Medulla oblongata (tissue), 1 donor: ENCODE measurements around the gene TEX51.
A peak's percentile ranks its signal among the peaks of the same experiment; 100 is the strongest.

ENCODE experiments used
- DNase-seq: peaks from one replicate; pipeline ENCODE4 v3.0.0-alpha.2; 2015; ENCODE audit errors: extremely low spot score

Gene TEX51

DNA sequence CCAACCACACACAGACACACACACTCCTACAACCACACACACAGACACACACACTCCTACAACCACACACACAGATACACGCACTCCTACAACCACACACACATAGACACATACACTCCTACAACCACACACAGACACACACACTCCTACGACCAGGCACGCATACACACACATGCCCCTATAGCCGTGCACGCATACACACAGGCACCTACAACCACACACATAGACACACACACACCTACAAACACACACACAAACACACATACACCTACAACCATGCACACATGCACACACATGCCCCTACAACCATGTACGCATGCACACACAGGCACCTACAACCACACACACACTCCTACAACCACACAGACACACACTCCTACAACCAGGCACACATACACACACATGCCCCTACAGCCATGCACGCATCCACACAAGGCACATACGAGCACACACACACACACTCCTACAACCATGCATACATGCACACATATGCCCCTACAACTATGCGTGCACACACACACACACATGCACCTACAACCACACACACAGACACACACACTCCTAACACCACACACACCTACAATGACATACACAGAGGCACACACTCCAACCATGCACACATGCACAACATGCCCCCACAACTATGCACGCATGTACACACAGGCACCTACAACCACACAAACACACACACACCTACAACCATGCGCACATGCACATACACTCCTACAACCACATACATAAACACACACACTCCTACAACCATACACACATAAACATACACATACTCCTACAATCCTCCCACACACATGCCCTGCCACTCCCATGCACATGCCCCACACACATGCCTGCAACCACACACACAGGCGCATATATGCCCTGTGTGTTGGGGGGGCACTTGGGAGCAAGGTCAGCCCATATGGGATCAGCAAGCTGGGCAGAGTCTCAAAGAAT is 19.1 kb upstream of the TEX51 start:
- no peak for DNase-seq

DNA sequence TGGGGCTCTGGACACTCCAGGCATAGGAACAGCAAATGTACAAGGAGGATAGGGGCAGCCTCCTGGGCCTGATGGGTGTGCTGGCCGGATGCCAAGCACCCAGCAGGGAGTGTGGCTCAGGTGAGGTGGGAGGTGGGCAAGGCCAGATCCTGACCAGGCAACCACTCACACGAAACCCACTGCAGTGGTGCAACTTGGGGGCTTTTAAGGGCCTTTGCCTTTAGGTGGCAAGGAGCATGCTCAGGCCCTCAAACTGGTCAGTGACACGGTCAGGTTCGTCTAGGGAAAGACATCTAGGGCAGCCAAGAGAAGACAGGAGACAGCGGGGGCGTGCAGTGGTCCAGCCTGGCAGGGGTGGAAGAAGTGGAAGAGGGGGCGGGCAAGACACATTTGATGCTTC is 18.4 kb upstream of the TEX51 start:
- DNase-seq = no peak

DNA sequence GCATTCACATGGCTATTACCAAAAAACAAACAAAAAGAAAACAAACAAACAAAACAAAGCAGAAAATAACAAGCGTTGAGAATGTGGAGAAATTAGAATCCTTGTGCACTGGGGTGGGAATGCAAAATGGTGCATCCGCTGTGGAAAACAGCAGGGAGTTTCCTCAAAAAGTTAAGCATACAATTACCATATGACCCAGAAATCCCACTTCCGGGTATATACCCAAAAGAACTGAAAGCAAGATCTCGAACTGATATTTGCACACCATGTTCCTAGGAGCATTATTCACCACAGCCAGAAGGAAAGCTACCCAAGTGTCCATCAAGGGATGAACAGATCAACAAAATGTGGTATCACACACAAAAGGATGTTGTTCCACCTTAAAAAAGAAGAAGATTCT is 17.9 kb upstream of the TEX51 start:
- DNase-seq = no peak

DNA sequence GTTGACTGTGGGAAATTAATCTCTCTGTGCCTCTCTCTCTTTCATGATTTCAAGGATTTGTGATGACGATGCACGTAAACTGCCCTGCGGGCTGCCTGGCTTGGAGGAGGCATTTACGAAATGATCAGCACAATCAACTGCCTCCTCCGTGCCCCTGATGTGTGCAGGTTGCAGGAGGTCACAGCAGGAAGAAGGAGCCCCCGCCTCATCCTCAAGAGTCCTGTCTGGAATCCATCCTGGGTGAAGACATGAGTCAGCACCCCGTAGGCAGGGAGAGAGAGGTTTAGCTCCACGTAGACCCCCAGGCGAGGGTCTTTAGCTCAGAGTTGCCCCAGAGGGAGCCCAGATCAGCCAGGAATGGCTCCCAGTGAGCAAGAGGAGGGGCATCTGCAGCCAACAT is 17.1 kb upstream of the TEX51 start:
- DNase-seq = no peak

DNA sequence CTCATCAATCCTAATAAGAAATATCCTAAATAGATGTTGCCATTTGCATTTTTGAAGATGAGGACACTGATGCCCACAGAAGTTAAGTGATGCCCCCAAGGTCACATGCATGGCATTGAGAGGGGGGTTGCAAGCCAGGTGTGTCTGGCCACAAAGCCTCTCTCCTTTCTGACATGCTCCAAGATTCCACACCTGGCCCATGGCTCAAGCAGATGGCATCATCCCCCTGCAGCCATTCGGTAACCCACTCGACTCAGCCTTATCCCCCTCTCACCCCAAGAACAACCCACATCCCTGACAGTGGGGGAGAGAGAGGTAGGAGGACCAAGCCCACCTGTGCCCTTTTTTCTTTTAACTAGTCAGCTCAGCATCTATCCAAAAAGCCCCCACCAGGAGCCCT is 16.5 kb upstream of the TEX51 start:
- DNase-seq = no peak

DNA sequence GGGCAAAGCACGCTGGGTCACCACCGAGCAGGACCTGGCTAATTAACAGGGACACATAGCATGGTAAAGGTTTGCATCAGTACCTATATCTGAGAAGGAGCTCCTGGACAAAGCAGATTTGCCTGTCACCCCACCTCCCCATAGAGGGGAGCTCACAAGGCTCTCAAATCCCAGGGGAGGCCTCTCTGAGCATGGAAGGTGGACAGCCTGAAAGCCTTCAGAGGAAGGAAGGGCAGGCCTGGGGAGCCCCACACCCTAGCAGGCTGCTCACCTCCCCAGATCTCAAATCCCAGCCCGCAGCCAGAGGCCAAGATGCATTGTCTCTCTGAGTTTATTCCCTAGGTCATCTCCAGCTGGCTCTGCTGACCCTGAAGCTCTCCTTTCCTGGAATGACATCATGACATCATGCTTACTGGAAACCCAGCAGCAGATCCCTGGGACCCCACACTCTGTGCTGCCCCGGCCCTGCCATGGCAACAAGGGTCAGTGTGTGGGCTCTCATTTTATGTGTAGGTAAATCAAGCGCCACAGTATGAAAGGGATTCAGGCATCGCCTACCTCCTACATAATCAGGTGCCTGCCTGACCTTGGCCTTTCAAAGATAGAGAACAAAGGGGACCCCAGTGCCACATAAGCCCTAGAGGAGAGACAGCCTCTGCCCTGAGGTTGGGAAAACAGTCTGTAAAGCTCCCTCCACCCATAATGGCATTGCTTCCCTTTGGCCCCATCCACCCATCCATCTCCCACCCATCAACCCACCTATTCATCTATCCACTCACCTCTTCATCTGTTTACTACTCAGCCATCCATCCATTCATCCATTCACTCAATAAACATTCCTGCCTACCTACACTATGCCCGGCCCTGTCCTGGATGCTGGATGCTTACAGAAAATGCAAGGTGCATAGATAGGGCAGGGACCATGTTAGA is 15.7 kb upstream of the TEX51 start:
- DNase-seq = no peak

DNA sequence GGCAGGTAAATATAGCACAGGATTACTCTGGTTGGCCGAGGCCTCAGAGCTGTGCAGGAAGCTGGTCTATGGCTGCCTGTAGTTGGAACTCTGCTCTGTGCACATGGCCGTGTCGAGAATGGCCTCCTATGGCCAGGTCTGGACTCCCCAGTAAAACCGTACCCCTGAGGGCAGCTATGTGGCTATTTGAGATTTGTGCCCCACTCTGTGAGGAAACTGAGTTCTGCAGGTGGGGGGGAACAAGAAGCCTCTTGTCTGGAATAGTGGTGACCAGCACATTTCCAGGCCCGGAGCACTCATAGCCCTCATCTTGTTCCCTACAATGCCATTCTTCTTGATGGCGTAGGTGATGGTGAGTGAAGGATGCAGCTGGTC is 15.0 kb upstream of the TEX51 start:
- no peak for DNase-seq

DNA sequence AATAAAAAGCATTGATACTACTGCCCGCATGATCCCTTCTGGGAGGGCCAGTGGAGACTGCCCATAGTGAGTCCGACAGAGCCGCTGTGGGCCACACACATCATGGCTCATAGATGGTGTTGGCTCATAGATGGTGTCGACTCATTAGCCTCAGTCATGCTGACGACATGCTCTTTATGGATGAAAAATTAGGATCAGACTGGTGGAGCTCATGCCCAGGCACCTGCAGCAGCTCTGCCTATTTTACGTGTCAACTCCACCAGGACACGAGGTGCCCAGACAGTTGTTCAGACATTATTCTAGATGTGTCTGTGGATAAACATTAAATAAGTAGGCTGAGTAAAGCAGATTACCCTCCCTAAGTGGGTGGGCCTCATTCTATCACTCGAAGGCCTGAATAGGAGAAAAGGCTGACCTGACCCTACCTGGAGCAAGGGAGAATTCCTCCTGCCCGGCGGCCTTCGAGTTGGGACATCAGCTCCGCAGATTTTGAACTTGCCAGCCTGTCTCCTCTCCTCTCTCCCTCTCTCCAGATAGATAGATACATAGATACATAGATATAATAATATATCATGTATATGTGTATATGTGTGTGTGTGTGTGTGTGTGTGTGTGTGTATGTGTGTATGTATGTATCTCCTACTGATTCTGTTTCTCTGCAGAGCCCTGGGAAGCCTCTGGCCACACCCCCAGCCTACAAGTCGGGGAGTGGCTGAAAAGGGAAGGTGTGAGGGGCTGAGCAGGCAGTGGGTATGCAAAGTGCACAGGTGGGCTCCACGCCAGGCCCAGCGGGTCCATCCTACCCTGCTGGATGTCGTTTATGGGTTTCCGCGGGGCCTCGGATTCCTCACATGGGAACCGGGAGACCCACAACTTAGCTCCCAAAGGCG is 13.6 kb upstream of the TEX51 start:
- no peak for DNase-seq

DNA sequence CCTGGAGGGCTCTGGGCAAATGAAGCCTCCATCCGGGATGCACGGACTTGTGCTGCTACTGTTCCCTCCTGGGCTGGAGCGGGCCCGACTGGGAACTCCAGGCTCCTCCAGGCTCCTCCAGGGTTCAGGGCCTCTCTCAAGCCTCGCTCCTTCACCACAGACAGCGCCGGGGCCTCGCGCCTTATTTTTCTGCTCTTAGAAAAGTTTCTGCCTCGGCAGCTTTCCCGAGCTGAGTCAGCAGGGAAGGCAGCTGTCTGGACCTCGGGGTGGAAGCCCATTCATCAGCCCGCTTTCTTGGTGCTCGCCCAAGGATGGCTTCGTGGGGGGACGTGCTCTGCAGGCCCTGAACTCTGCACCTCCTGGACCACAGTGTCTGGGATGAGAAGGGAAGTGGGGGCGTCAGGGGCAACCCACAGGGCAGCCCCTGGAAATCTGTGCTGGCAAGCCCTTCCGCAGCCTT is 12.9 kb upstream of the TEX51 start:
- peak; percentile 42 for DNase-seq

DNA sequence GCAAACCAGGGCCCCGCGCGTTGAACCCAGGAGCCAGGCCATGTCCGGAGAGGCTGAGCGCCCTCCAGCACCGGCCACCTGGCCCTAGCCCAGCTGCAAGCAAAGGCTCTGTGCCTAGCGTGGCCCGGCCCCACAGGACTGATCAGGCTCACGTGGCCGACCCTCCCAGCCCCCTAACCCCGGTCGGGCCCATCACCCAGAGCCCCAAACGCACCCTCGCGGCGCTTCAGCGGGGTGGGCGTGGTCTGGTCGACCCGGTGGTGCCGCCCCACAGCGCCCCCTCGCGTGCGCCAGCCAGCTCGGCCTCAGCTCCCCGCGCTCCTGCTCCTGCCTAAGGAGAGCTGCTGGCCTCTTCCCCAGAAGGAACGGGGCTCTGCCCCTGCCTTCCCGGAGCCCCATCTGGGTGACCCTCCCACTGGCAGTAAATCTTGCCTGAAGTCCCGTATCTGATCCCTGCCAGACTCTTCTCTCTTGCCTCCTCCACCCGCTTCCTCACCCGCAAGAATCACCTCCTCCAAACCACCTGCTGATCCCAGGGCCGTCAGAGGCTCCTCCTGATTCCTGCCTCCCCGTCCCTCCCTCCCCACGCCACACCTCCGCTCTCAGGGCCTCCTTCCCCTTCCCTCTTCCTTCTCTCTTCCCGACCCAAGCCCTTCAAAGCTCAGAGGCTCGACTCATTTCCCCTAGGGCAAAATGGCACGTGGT is 12.3 kb upstream of the TEX51 start:
- peak; percentile 67 for DNase-seq

DNA sequence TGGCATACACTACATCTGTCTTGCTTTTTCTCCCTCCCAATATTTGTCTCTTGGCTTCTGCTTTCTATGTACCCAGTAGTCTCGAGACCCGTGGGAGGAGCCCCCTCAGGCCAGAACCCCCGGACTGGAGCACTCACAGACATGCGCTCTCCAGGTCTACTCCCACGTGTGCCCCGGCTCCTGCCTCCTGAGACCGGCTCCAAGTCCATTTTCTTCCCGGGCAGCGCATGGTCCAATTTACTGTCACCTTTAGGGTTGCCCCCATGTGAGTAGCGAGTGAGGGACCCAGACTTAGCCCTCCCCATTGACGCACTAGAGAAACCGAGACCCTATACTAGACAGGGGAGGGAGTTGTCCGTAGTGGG is 11.8 kb upstream of the TEX51 start:
- no peak for DNase-seq

DNA sequence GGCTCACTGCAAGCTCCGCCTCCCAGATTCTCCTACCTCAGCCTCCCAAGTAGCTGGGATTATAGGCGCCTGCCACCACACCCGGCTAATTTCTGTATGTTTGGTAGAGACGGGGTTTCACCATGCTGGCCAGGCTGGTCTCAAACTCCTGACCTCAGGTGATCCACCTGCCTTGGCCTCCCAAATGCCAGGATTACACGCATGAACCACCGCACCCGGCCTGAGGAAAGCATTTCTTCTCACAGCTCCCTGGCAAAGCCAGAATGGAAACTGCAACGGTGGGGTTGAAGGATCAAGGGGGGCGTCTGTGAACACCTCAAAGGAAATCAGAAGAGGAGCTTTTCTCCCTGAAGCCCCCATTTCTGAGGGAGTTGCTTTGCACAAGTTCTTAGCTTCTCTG is 11.2 kb upstream of the TEX51 start:
- no peak for DNase-seq

DNA sequence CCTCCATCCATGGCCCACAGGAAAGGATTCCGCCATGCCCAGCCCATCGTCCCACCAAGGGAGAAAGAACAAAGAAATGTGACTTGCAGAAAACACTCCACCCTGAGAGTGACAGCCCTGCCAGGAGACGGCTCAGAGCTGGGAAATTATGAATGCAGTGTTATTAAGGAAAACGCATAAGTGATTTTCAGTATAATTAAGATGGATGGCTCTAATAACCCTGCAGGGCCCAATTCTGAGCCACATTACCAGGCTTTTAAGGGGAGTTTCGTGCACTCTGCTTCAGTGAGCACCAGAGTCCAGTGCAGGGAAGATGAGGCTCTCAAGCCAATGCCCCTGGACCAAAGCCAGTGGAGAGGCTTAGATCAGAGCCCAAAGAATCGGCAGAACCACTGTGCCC is 10.6 kb upstream of the TEX51 start:
- DNase-seq = no peak

DNA sequence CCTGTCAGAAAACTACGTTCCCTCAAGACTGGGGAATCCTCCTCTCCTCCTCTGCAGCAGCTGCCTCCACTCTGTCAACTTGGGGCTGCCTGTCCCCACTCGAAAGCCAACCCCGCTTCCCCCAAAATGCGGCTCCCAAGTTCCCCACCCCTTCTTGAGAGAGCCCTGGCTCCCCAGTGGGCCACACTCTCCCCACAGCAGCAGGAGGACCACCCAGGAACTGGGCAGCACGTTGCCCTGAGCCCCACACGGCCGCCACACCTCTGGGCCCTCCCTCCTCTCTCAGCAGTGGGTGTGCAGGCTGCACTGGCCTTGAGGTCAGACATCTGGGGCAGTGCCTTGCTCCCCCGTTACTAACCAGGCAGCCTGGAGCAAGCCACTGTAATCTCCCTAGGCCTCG is 9.6 kb upstream of the TEX51 start:
- no peak for DNase-seq

DNA sequence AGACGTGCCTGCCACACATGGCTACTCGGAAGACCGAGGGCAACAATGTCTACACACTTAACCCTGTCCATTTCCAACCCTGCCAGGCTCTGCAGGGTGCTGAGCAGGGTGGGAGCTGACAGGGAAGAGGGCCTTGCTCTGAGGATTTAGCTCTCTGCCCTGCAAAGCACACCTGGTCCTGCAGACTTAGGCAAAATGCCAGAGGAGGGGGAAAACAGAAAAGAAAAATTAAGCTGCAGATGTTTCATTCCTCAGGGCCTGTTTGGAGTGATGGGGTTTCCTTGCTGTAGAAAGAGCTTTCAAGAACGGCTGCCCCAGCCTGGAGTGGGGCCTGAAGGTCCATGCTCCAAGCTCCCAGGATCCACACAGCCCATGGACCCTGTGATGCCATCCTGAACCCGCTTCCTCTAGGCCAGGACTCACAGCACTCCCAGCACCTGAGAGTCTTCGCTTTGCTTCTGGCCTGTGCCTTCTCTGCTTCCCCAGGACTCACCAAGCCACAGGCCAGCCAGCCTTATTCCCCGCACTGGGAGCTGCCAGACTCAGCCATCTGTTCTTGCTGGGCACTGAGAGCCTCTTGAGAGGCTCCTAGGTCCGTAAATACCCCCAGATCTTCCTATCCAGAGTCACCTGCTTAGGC is 9.1 kb upstream of the TEX51 start:
- DNase-seq = no peak

DNA sequence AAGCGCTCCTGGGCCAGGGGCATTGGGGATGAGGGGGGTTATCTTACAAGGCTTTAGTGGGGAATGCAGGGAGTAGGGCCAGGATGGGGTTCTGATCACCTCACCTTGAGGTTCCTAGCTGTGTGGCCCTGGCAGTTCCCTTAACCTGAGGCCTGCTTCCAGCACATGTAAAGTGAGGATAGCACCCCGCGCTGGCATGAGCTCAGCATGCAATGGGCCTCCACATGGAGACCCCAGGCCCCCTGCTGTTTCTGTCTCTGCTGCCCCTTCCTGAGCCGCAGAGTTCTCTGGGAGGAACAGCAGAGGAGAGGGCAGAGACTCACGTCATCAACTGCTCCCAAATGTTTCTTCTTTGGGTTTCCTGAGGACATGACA is 8.6 kb upstream of the TEX51 start:
- DNase-seq = no peak

DNA sequence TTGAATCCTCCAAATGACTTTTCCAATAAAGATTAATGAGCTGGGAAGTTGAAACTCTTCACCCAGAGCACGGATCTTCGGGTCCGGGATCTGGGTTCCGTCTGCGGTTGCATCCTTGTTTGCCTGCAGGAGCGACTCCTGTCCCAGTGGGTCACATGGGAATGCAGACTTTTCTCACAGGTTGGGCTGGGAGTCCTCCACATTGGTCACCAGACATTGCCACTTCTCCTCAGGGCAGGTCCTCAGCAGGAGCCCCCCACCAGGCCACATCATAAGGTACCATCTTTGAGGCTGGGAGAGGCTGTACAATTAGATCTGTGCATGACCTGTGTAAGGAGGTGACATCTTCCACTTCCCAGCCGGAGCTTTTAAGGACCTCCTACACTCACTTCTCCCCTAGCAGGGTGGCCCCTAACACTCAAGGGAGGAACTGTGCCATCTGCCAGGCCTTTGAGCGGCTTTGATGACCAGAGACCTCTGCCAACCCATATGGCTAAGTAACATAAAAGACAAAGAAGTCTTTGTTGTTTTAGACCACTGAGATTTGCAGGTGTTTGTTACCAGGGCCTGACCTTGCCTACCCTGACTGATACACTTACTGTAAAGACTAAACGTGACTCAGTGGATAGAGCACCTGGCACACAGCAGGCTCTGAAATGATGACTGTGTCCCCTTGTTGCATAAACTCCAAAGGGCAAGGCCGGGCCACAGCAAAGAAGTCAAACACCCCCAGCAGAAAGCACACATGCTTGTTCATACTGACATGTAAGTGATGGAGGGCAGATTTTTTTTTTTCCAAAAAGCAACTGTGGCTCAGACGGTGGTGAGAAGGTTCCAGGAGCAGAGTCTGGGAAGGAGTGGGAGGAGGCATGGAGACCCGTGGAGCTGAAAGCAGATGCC is 7.9 kb upstream of the TEX51 start:
- DNase-seq = no peak

DNA sequence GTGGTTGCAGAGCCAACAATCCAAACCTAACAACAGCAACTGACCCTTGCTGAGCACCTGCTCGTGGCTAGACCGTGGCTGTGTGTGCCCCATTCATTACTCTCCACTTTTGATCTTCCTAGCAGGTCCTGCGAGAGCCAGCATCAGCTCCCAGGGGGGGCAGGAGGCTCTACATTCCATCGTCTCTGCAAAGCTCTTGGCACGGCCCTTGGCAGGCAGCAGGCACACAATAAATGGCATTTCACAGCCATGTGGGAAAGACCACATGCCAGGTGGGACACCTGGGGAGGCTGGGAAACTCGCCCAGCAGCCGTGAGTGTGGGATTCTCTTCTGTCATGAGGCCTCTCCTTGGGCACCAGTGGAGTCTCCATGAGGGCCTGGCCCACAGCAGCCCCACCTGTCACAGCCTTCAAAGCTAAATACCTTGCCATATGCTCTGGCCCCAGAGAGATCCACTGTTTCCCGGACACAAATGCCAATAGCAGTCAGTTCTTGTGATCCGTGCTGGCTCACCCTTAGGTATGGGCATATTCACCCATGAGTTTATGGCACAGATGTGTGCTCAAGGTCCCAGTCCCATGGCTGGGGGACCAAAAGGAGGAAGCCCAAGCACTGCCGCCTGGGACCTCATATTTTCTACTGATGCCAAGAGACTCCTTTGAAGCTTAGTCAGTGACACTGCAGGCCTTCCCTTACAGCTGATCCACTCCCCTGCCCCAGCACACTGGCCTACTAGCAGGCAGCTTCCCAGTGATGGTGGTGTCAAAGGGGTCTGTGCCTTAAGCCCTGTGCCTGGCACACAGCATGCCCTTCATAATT is 6.8 kb upstream of the TEX51 start:
- no peak for DNase-seq

DNA sequence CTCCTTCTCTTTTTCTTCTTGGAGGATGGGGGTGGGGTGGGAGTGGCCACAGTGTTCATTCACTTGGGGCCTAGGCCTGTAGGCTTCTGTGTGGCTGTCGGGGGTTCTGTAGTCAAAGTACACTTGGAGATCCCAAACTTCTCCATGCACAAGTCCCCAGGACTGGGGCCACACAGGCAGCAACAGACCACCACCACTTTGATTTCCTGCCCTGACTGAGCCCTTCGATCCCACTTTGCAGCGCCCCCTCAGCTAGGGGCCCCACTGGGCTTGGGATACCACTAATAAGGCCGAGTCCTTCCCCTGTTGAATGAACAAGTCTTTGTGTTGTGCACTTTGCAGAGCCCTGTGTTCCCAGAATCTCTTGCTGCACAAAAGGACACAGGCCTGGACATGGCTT is 5.5 kb upstream of the TEX51 start:
- DNase-seq = no peak
